H1 (cell line): Measurements from ENCODE around the gene DOCK11. TPM values are rescaled to one million over a fixed set of nuclear protein-coding genes. Genes with fewer than 3 reads are reported as not detected.

Experiments
- GTF2F1 ChIP-seq: IDR thresholded peaks from 2 replicates; pipeline ENCODE4 v1.6.1; 2012; ENCODE audit warnings: low read depth, low read length, improper control_type of control experiment, borderline replicate concordance
- polyA plus RNA-seq, 7 experiments: library from polyadenylated mRNA; depleted of rRNA in 3 of 7; stranded (reverse) in 5 of 7; unstranded in 2 of 7; fragments of >200 nt in 5 of 7; fragments of 200-250 nt in 2 of 7; gene quantifications; 1 replicate in 5 of 7; 2 replicates in 1 of 7; 4 replicates in 1 of 7; pipeline versions ENCODE4 v1.2.1 to v1.2.3, GENCODE V29; 2011 to 2013; ENCODE audit warnings: missing spikeins in 2 of 7, mixed read lengths in 2 of 7
- total RNA-seq: library from RNA; stranded (reverse); fragmentation: NEBNext Ultra II Directional; extraction: Animal tissue kit (Norgen Biotek cat#: 25700); gene quantifications from 2 replicates; pipeline ENCODE4 v1.2.1, GENCODE V29; 2021

DOCK11 gene
- total and polyA plus RNA-seq, 2 of the 8 experiments (the other 6 are each of a cell fraction or from before 2014, with no cell fraction given): 4.9 to 12.0 TPM

GRCh38 chrX:118632862-118633261, 137.2 kb downstream of the DOCK11 start (continued):
- no peak for TF ChIP-seq GTF2F1
